ENCODE data around the gene TAF4.

- TF ChIP-seq CTCF (IDR thresholded peaks at IDR 0.05) (no peak), POLR2AphosphoS5 (IDR thresholded peaks at IDR 0.05; ENCODE audit: insufficient read depth in 1 of 2, low read depth in 1 of 2) (no peak), POLR2A (IDR thresholded peaks at IDR 0.05) (no peak)
Observed at GRCh38 chr20:61925555-61926252, 140.0 kb downstream of the TAF4 start.

Data from vagina (tissue), 2 donors.